HCT116 (cell line): Measurements from ENCODE around the gene IL9. TPM values are rescaled to one million over a fixed set of nuclear protein-coding genes. Genes with fewer than 3 reads are reported as not detected.
A peak's percentile ranks its signal among the peaks of the same experiment; 100 is the strongest.

Experiments
- ATAC-seq: fragments of 200-7000 bp; cut with Tn5 transposase; 2 replicates; pipeline ENCODE4 v1.9.1; 2020; ENCODE audit warnings: mild to moderate bottlenecking, moderate library complexity
- BruUV-seq: library from RNA; stranded (reverse); fragments of 400-500 nt; replicated peaks from 2 replicates; lab custom pipeline; 2021; lab: Mats Ljungman, UMichigan
- CTCF ChIA-PET: fragments of 300-600 bp; sonication (Branson Sonifier 250); formaldehyde crosslinking; loops from one replicate; lab custom pipeline; 2021; ENCODE audit warnings: antibody characterized with exemption; lab: Charles Lee
- POLR2A ChIA-PET: fragments of 300-600, 350-600 bp; sonication (Branson Sonifier 250); formaldehyde crosslinking; loops from one replicate; lab custom pipeline; 2021; ENCODE audit warnings: antibody characterized with exemption; lab: Charles Lee
- RAD21 ChIA-PET, 2 experiments: fragments of 300-600 bp; sonication (Branson Sonifier 250); formaldehyde crosslinking; loops; one replicate each; lab custom pipeline; 2023; ENCODE audit warnings: low total read pairs in 2 of 2; ENCODE audit not compliant: uncharacterized antibody in 2 of 2, unreplicated experiment in 2 of 2, low non-redundant PET in 1 of 2; lab: Charles Lee
- DNase-seq: peaks from one replicate; pipeline ENCODE4 v3.0.0-alpha.2; 2010; ENCODE audit warnings: low read depth, low spot score
- H2AFZ ChIP-seq: fragments of 200-600 bp; shearing (Covaris generic), sonication (generic); 2 replicates; pipeline ENCODE4 v1.6.1; 2017; ENCODE audit warnings: low read depth, mixed run types, mixed read lengths, antibody characterized with exemption, low read length; ENCODE audit not compliant: poor library complexity, severe bottlenecking
- H3K27ac ChIP-seq: 2 replicates; pipeline ENCODE4 v1.5.1; 2012; ENCODE audit warnings: low read depth, low read length
- H3K27me3 ChIP-seq: fragments of 200-600 bp; sonication (generic); 2 replicates; pipeline ENCODE4 v1.6.1; 2016; ENCODE audit warnings: mixed run types, low read length, mixed read lengths; ENCODE audit not compliant: insufficient read depth
- H3K36me3 ChIP-seq, 2 experiments: fragments of 200-500 bp in 1 of 2; fragments of 200-600 bp in 1 of 2; sonication (Bioruptor generic) in 1 of 2; sonication (generic) in 1 of 2; 2 replicates each; pipeline versions ENCODE4 v1.5.1 to v1.6.1; 2014 to 2016; ENCODE audit warnings: low read length in 2 of 2, inconsistent platforms in 1 of 2, mixed read lengths in 1 of 2, mixed run types in 1 of 2; ENCODE audit not compliant: insufficient read depth in 2 of 2, control insufficient read depth in 1 of 2
- H3K4me1 ChIP-seq, 2 experiments: fragments of 200-600 bp in 1 of 2; sonication (generic) in 1 of 2; 2 replicates each; pipeline versions ENCODE4 v1.5.1 to v1.6.1; 2012 to 2017; ENCODE audit warnings: low read length in 2 of 2, inconsistent platforms in 1 of 2, mild to moderate bottlenecking in 1 of 2, mixed read lengths in 1 of 2, mixed run types in 1 of 2, moderate library complexity in 1 of 2; ENCODE audit not compliant: insufficient read depth in 2 of 2, control insufficient read depth in 1 of 2
- H3K4me2 ChIP-seq: fragments of 200-600 bp; sonication (generic); 2 replicates; pipeline ENCODE4 v1.6.1; 2017; ENCODE audit warnings: mixed run types, low read length, mixed read lengths
- H3K4me3 ChIP-seq, 2 experiments: fragments of 200-600 bp in 1 of 2; sonication (generic) in 1 of 2; replicated peaks in 1 of 2; 2 replicates each; pipeline ENCODE4 v1.5.1; 2011 to 2016; ENCODE audit warnings: low read length in 2 of 2, control low read depth in 1 of 2, low read depth in 1 of 2, mild to moderate bottlenecking in 1 of 2, mixed read lengths in 1 of 2, mixed run types in 1 of 2
- H3K79me2 ChIP-seq: fragments of 200-600 bp; sonication (generic); 2 replicates; pipeline ENCODE4 v1.6.1; 2017; ENCODE audit warnings: mild to moderate bottlenecking, mixed run types, low read length, moderate library complexity, mixed read lengths; ENCODE audit not compliant: insufficient read depth
- H3K9ac ChIP-seq: fragments of 200-600 bp; sonication (generic); 2 replicates; pipeline ENCODE4 v1.6.1; 2016; ENCODE audit warnings: low read length, mixed read lengths
- H3K9me2 ChIP-seq: fragments of 200-600 bp; sonication (generic), shearing (Covaris generic); 2 replicates; pipeline ENCODE4 v1.6.1; 2017; ENCODE audit warnings: mixed run types, mild to moderate bottlenecking, moderate library complexity; ENCODE audit not compliant: insufficient read depth
- H3K9me3 ChIP-seq, 2 experiments: fragments of 200-500 bp in 1 of 2; fragments of 200-600 bp in 1 of 2; sonication (Bioruptor generic) in 1 of 2; sonication (generic) in 1 of 2; 2 replicates each; pipeline ENCODE4 v1.6.1; 2014 to 2017; ENCODE audit warnings: low read length in 2 of 2, mixed read lengths in 2 of 2, inconsistent platforms in 1 of 2, low read depth in 1 of 2, mild to moderate bottlenecking in 1 of 2, mixed run types in 1 of 2, moderate library complexity in 1 of 2; ENCODE audit not compliant: control insufficient read depth in 1 of 2, insufficient read depth in 1 of 2
- H4K20me1 ChIP-seq: fragments of 200-600 bp; sonication (generic), shearing (Covaris generic); 2 replicates; pipeline ENCODE4 v1.6.1; 2017; ENCODE audit warnings: mixed run types, mild to moderate bottlenecking, moderate library complexity; ENCODE audit not compliant: insufficient read depth
- CBX3 ChIP-seq: IDR thresholded peaks from 2 replicates; pipeline ENCODE4 v1.6.1; 2012; ENCODE audit warnings: low read depth
- RAD21 ChIP-seq: IDR thresholded peaks from 2 replicates; pipeline ENCODE4 v1.6.1; 2012; ENCODE audit warnings: low read depth, mild to moderate bottlenecking
- intact Hi-C: fragments of 100-400 bp; cut with micrococcal nuclease; formaldehyde crosslinking; loops from 2 replicates; pipeline ENCODE4 v1.10.0; 2022
- total RNA-seq: library from RNA; stranded (reverse); gene quantifications from one replicate; pipeline ENCODE4 v1.2.1, GENCODE V29; 2021; ENCODE audit not compliant: unreplicated experiment
- TF ChIP-seq, protein P1 (sequence below): IDR thresholded peaks from 2 replicates; pipeline ENCODE4 v1.6.1; 2011; ENCODE audit warnings: mild to moderate bottlenecking, low read length, moderate library complexity; ENCODE audit not compliant: insufficient replicate concordance; ENCODE audit errors: extremely low read depth
- TF ChIP-seq, protein P2 (sequence below), 3 experiments: fragments of 200-600 bp in 1 of 3; sonication (generic) in 1 of 3; IDR thresholded peaks in 2 of 3; conservative IDR thresholded peaks in 1 of 3; 2 replicates each; pipeline ENCODE4 v1.5.1; 2012 to 2017; ENCODE audit warnings: low read depth in 2 of 3, low read length in 2 of 3, antibody characterized with exemption in 1 of 3, borderline replicate concordance in 1 of 3, control low read depth in 1 of 3, mild to moderate bottlenecking in 1 of 3, mixed read lengths in 1 of 3, mixed run types in 1 of 3, moderate library complexity in 1 of 3; ENCODE audit not compliant: insufficient read depth in 1 of 3

IL9 gene
- total RNA-seq, 1 experiment from 2014 or later = not detected

DNA sequence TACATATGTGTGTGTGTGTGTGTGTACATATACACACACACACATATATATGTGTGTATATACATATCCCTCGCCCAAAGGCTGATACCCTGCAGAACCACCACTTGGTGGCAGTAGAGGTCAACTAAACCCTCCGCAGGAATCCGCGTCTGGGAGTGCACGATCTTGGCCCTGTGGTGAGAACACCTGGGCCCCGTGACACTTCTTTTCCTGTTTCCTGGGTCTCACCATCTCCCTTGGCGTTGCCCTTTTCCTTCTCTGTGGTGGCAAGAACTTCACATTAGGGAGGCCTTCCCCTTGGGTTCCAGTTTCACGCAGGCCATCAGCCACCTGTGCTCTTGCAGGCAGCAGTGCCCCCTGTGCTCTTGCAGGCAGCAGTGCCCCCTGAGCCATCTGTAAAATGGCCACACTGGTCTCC lies 8.2 kb downstream of the IL9 start:
- H3K9me2 ChIP-seq = no peaks in the 10 kb centered on the region
- no peak overlapping the region for H2AFZ ChIP-seq
- ATAC-seq (peak; percentile 97), DNase-seq (peak; percentile 72)
- H3K79me2 ChIP-seq = no peaks in the 10 kb centered on the region
- RAD21 ChIA-PET = no interaction called here
- no peaks in the 10 kb centered on the region for H3K36me3 ChIP-seq
- POLR2A ChIA-PET = no interaction called here
- H3K9me3 ChIP-seq = no peaks in the 10 kb centered on the region
- no peak overlapping the region for H3K4me3 ChIP-seq
- CTCF ChIA-PET = interaction anchor here (1.5 kb wide), 1 partner anchor 170 kb away, joined by 7 read pairs; no protein-coding TSS in a partner anchor
- H3K27ac ChIP-seq = no peak overlapping the region
- H3K27me3 ChIP-seq = no peaks in the 10 kb centered on the region
- BruUV-seq = no TSS peak
- H3K9ac ChIP-seq = no peak overlapping the region
- H4K20me1 ChIP-seq = no peaks in the 10 kb centered on the region
- intact Hi-C loops = loop anchor here (1.0 to 2.0 kb wide), 5 partner anchors 175 to 537 kb away; no protein-coding TSS in a partner anchor
- H3K4me1 ChIP-seq = peaks cover 6 to 12% of the 10 kb centered on the region in 2 experiments; a peak in 3 of 4 replicates
- TF ChIP-seq RAD21 (peak; percentile 95), CBX3 (peak; percentile 50; the same call in 1 of the 2 replicates)
- TF ChIP-seq, protein P1, sequence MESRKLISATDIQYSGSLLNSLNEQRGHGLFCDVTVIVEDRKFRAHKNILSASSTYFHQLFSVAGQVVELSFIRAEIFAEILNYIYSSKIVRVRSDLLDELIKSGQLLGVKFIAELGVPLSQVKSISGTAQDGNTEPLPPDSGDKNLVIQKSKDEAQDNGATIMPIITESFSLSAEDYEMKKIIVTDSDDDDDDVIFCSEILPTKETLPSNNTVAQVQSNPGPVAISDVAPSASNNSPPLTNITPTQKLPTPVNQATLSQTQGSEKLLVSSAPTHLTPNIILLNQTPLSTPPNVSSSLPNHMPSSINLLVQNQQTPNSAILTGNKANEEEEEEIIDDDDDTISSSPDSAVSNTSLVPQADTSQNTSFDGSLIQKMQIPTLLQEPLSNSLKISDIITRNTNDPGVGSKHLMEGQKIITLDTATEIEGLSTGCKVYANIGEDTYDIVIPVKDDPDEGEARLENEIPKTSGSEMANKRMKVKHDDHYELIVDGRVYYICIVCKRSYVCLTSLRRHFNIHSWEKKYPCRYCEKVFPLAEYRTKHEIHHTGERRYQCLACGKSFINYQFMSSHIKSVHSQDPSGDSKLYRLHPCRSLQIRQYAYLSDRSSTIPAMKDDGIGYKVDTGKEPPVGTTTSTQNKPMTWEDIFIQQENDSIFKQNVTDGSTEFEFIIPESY = no peak
- TF ChIP-seq, protein P2, sequence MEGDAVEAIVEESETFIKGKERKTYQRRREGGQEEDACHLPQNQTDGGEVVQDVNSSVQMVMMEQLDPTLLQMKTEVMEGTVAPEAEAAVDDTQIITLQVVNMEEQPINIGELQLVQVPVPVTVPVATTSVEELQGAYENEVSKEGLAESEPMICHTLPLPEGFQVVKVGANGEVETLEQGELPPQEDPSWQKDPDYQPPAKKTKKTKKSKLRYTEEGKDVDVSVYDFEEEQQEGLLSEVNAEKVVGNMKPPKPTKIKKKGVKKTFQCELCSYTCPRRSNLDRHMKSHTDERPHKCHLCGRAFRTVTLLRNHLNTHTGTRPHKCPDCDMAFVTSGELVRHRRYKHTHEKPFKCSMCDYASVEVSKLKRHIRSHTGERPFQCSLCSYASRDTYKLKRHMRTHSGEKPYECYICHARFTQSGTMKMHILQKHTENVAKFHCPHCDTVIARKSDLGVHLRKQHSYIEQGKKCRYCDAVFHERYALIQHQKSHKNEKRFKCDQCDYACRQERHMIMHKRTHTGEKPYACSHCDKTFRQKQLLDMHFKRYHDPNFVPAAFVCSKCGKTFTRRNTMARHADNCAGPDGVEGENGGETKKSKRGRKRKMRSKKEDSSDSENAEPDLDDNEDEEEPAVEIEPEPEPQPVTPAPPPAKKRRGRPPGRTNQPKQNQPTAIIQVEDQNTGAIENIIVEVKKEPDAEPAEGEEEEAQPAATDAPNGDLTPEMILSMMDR (IDR thresholded peaks at IDR 0.05 in 2 of 3, conservative IDR thresholded peaks at IDR 0.05 in 1 of 3; ENCODE audit: borderline replicate concordance in 1 of 3, insufficient read depth in 1 of 3, low read depth in 2 of 3, low read length in 2 of 3) = peak; percentile 75 to 94 (median 87)
- TF ChIP-seq, all 23 proteins: peak for 3
- peak overlapping the region; percentile 50 for H3K4me2 ChIP-seq
